SK-N-MC (cell line): ENCODE results near the gene ELK3.

Experiments used
- DNase-seq: peaks from one replicate; pipeline ENCODE4 v3.0.0-alpha.2; 2011; ENCODE audit warnings: low read depth, low spot score
- H3K27ac ChIP-seq: fragments of 200-600 bp; sonication (generic); 2 replicates; pipeline ENCODE4 v1.5.1; 2016; ENCODE audit warnings: mixed run types
- H3K36me3 ChIP-seq: fragments of 200-600 bp; sonication (generic); 2 replicates; pipeline ENCODE4 v1.6.1; 2017; ENCODE audit warnings: antibody characterized with exemption, low read length, mixed read lengths; ENCODE audit not compliant: insufficient read depth
- H3K4me3 ChIP-seq: fragments of 200-600 bp; sonication (generic); 2 replicates; pipeline ENCODE4 v1.5.1; 2016
- H3K9ac ChIP-seq: fragments of 200-600 bp; sonication (generic); 2 replicates; pipeline ENCODE4 v1.8.0; 2017; ENCODE audit warnings: mixed run types, mixed read lengths; ENCODE audit not compliant: insufficient read length
- H3K9me3 ChIP-seq: fragments of 200-600 bp; sonication (generic); 2 replicates; pipeline ENCODE4 v1.6.1; 2017; ENCODE audit warnings: low read depth, mild to moderate bottlenecking, antibody characterized with exemption, low read length, moderate library complexity, mixed read lengths
- EZH2 ChIP-seq: fragments of 200-600 bp; sonication (generic); IDR thresholded peaks from one replicate; pipeline ENCODE4 v1.6.1; 2017; ENCODE audit warnings: antibody characterized with exemption
- FOXP2 ChIP-seq: optimal IDR thresholded peaks from 2 replicates; pipeline ENCODE3; 2011; ENCODE audit warnings: mild to moderate bottlenecking, moderate library complexity; ENCODE audit not compliant: insufficient read depth; ENCODE audit errors: extremely low read length, control extremely low read depth
- POLR2AphosphoS5 ChIP-seq: IDR thresholded peaks from 2 replicates; pipeline ENCODE4 v1.6.1; 2012; ENCODE audit warnings: mild to moderate bottlenecking, low read depth, low read length, borderline replicate concordance

Gene ELK3

GRCh38 chr12:96204381-96204780 is 10.2 kb downstream of the ELK3 start:
- TF ChIP-seq EZH2 (no peak), POLR2AphosphoS5 (no peak), FOXP2 (no peak)
- no peak for DNase-seq
- Histone ChIP-seq H3K27ac (no peak overlapping the region), H3K4me3 (no peak overlapping the region), H3K9ac (no peak overlapping the region), H3K9me3 (no peaks in the 10 kb centered on the region), H3K36me3 (no peaks in the 10 kb centered on the region)

GRCh38 chr12:96205908-96206307 is 11.7 kb downstream of the ELK3 start:
- Histone ChIP-seq H3K27ac (no peak overlapping the region), H3K4me3 (no peak overlapping the region), H3K36me3 (no peaks in the 10 kb centered on the region), H3K9ac (no peak overlapping the region), H3K9me3 (no peaks in the 10 kb centered on the region)
- DNase-seq, result no peak
- TF ChIP-seq EZH2 (no peak), FOXP2 (no peak), POLR2AphosphoS5 (no peak)

GRCh38 chr12:96206936-96207662 is 12.9 kb downstream of the ELK3 start:
- no peak overlapping the region for H3K27ac ChIP-seq
- H3K4me3 ChIP-seq, result no peak overlapping the region
- TF ChIP-seq FOXP2 (no peak), POLR2AphosphoS5 (no peak), EZH2 (no peak)
- H3K9me3 ChIP-seq, result no peaks in the 10 kb centered on the region
- DNase-seq, result no peak
- H3K36me3 ChIP-seq, result no peaks in the 10 kb centered on the region
- H3K9ac ChIP-seq, result no peak overlapping the region

- Histone ChIP-seq H3K27ac (no peak overlapping the region), H3K9me3 (no peaks in the 10 kb centered on the region), H3K36me3 (no peaks in the 10 kb centered on the region), H3K9ac (no peak overlapping the region), H3K4me3 (no peak overlapping the region)
- TF ChIP-seq EZH2 (no peak), POLR2AphosphoS5 (no peak), FOXP2 (no peak)
- no peak for DNase-seq
Observed at GRCh38 chr12:96208346-96208745, 14.2 kb downstream of the ELK3 start.

- no peak for DNase-seq
- no peak overlapping the region for H3K4me3 ChIP-seq
- no peak overlapping the region for H3K9ac ChIP-seq
- H3K36me3 ChIP-seq, result no peaks in the 10 kb centered on the region
- no peak overlapping the region for H3K27ac ChIP-seq
- TF ChIP-seq FOXP2 (no peak), POLR2AphosphoS5 (no peak), EZH2 (no peak)
- no peaks in the 10 kb centered on the region for H3K9me3 ChIP-seq
Observed at GRCh38 chr12:96208801-96209549, 14.8 kb downstream of the ELK3 start.

- Histone ChIP-seq H3K4me3 (no peak overlapping the region), H3K9ac (no peak overlapping the region), H3K27ac (no peak overlapping the region), H3K9me3 (no peaks in the 10 kb centered on the region), H3K36me3 (no peaks in the 10 kb centered on the region)
- DNase-seq, result no peak
- TF ChIP-seq POLR2AphosphoS5, result no peak
- no peak for TF ChIP-seq EZH2
- TF ChIP-seq FOXP2, result no peak
Observed at GRCh38 chr12:96210376-96211055, 16.3 kb downstream of the ELK3 start.

GRCh38 chr12:96211988-96212387 is 17.8 kb downstream of the ELK3 start:
- Histone ChIP-seq H3K4me3 (no peak overlapping the region), H3K27ac (no peak overlapping the region), H3K9ac (no peak overlapping the region), H3K36me3 (no peaks in the 10 kb centered on the region), H3K9me3 (no peaks in the 10 kb centered on the region)
- DNase-seq, result no peak
- no peak for TF ChIP-seq POLR2AphosphoS5
- no peak for TF ChIP-seq EZH2
- TF ChIP-seq FOXP2, result no peak

- no peak for TF ChIP-seq EZH2
- no peak for TF ChIP-seq POLR2AphosphoS5
- no peak for TF ChIP-seq FOXP2
- Histone ChIP-seq H3K4me3 (no peak overlapping the region), H3K9me3 (no peaks in the 10 kb centered on the region), H3K9ac (no peak overlapping the region), H3K27ac (no peak overlapping the region), H3K36me3 (no peaks in the 10 kb centered on the region)
- no peak for DNase-seq
Observed at GRCh38 chr12:96212456-96213375, 18.5 kb downstream of the ELK3 start.

GRCh38 chr12:96213869-96214268 is 19.7 kb downstream of the ELK3 start:
- Histone ChIP-seq H3K4me3 (no peak overlapping the region), H3K27ac (no peak overlapping the region), H3K36me3 (no peaks in the 10 kb centered on the region), H3K9me3 (no peaks in the 10 kb centered on the region), H3K9ac (no peak overlapping the region)
- TF ChIP-seq FOXP2 (no peak), POLR2AphosphoS5 (no peak), EZH2 (no peak)
- no peak for DNase-seq
